K562 (cell line): ENCODE results near the gene SAE1. TPM values are rescaled to one million over a fixed set of nuclear protein-coding genes. Genes with fewer than 3 reads are reported as not detected.

ENCODE experiments used
- DLX4 ChIP-seq: fragments of 250-450 bp; sonication (Bioruptor Pico); IDR thresholded peaks from 2 replicates; pipeline ENCODE4 v1.6.1; 2021; ENCODE audit warnings: mild to moderate bottlenecking
- ELK3 ChIP-seq: fragments of 450-650 bp; formaldehyde crosslinking; IDR thresholded peaks from 2 replicates; pipeline ENCODE4 v1.4.0; 2020; ENCODE audit warnings: mild to moderate bottlenecking
- GTF2F1 ChIP-seq: IDR thresholded peaks from 2 replicates; pipeline ENCODE4 v1.6.1; 2011; ENCODE audit warnings: low read depth, low read length, improper control_type of control experiment
- HOXB6 ChIP-seq: fragments of 250-450 bp; sonication (Bioruptor Pico); IDR thresholded peaks from 2 replicates; pipeline ENCODE4 v1.5.1; 2022; ENCODE audit warnings: mild to moderate bottlenecking, borderline replicate concordance
- MAFK ChIP-seq: IDR thresholded peaks from 2 replicates; pipeline ENCODE4 v1.6.1; 2011; ENCODE audit warnings: low read length, improper control_type of control experiment
- MBD1 ChIP-seq: fragments of 250-450 bp; sonication (Bioruptor Pico); IDR thresholded peaks from 2 replicates; pipeline ENCODE4 v1.8.0; 2022; ENCODE audit warnings: inconsistent platforms
- TAL1 ChIP-seq: fragments of 450-650 bp; IDR thresholded peaks from 2 replicates; pipeline ENCODE4 v1.6.1; 2016; ENCODE audit warnings: mild to moderate bottlenecking
- ZBTB49 ChIP-seq: sonication (generic); formaldehyde crosslinking; IDR thresholded peaks from 2 replicates; pipeline ENCODE4 v1.8.0; 2022; ENCODE audit warnings: missing genetic modification reagents, mild to moderate bottlenecking, borderline replicate concordance
- ZNF280A ChIP-seq: fragments of 450-650 bp; IDR thresholded peaks from 2 replicates; pipeline ENCODE4 v1.6.1; 2018; ENCODE audit warnings: mild to moderate bottlenecking, low read depth; ENCODE audit not compliant: partially characterized antibody
- ZNF407 ChIP-seq: fragments of 450-650 bp; IDR thresholded peaks from 2 replicates; pipeline ENCODE4 v1.6.1; 2016; ENCODE audit warnings: low read depth
- ZNF785 ChIP-seq: fragments of 250-450 bp; sonication (Bioruptor Pico); IDR thresholded peaks from 2 replicates; pipeline ENCODE4 v1.4.0; 2020; ENCODE audit warnings: mild to moderate bottlenecking
- polyA plus RNA-seq, 8 experiments: library from polyadenylated mRNA; depleted of rRNA in 4 of 8; stranded (reverse) in 5 of 8; unstranded in 3 of 8; fragments of >200 nt; fragmentation: Nextera tagmentation in 2 of 8; fragmentation: Illumina TruSeq in 1 of 8; extraction: Ambion mirVana in 2 of 8; extraction: Trizol in 1 of 8; gene quantifications; 2 replicates each; pipeline versions ENCODE4 v1.2.1 to v1.2.3, GENCODE V29; 2011 to 2014; ENCODE audit warnings: inconsistent platforms in 1 of 8, missing spikeins in 1 of 8
- total RNA-seq, 7 experiments: library from RNA; depleted of rRNA in 6 of 7; stranded (reverse); fragments of >200 nt in 6 of 7; fragmentation: Illumina TruSeq in 2 of 7; extraction: Trizol in 2 of 7; gene quantifications; 2 replicates each; pipeline versions ENCODE4 v1.2.1 to v1.2.3, GENCODE V29; 2011 to 2021; ENCODE audit warnings: low replicate concordance in 1 of 7

Gene SAE1
- total and polyA plus RNA-seq, 9 of the 15 experiments (the other 6 are each of a cell fraction or from before 2014, with no cell fraction given) = 82.8 to 299 (median 217) TPM

- TF ChIP-seq MBD1 (CRISPR knock-in tag) = no peak
- no peak for TF ChIP-seq GTF2F1
- no peak for TF ChIP-seq MAFK
- TF ChIP-seq DLX4 (CRISPR knock-in tag) = no peak
- TF ChIP-seq ELK3 = no peak
- TF ChIP-seq HOXB6 (CRISPR knock-in tag) = no peak
- no peak for TF ChIP-seq TAL1
- TF ChIP-seq ZNF280A = no peak
- TF ChIP-seq ZNF785 = no peak
- TF ChIP-seq ZBTB49 (CRISPR knock-in tag) = no peak
- no peak for TF ChIP-seq ZNF407
Observed at GRCh38 chr19:47239610-47240296, 109.1 kb downstream of the SAE1 start (continued).
